ENCODE measurements around the gene APAF1. TPM values are rescaled to one million over a fixed set of nuclear protein-coding genes. Genes with fewer than 3 reads are reported as not detected.

The APAF1 gene
- total and polyA plus RNA-seq, 10 of the 15 experiments (the other 5 are each of a cell fraction or from before 2014, with no cell fraction given), result 4.2 to 19.1 (median 14.2) TPM

- POLR2A ChIA-PET, result interaction anchor here (0.6 kb wide), 1 partner anchor 16 kb away, joined by 3 read pairs; no protein-coding TSS in a partner anchor
- CTCF ChIA-PET, result interaction anchor here (0.8 to 3.1 kb wide), 3 partner anchors 28 to 43 kb away, joined by 3 to 9 read pairs (median 3); no protein-coding TSS in a partner anchor
- DNase-seq (ENCODE audit: low read depth, low spot score) (no peak), FAIRE-seq (no peak), ATAC-seq (no peak)
- no peaks in the 10 kb centered on the region for H3K79me2 ChIP-seq (ENCODE audit: control insufficient read depth, insufficient read depth, low read length)
- intact Hi-C loops (cut with micrococcal nuclease; ENCODE audit: unreplicated experiment), result no loop called here
- no peaks in the 10 kb centered on the region for H4K20me1 ChIP-seq (ENCODE audit: control insufficient read depth, insufficient read depth)
- H3K4me2 ChIP-seq (ENCODE audit: control insufficient read depth, insufficient read depth), result no peak overlapping the region
- WGBS (ENCODE audit: insufficient coverage, insufficient replicate concordance, low lambda C conversion rate, missing lambda C conversion rate), result 98% methylated on average over 2 of the region's 2 CpGs
- SMC1A ChIA-PET (ENCODE audit: uncharacterized antibody, unreplicated experiment), result interaction anchor here (0.6 to 3.4 kb wide), 6 partner anchors 26 to 108 kb away, joined by 3 to 14 read pairs (median 3); no protein-coding TSS in a partner anchor
- H3K27ac ChIP-seq (ENCODE audit: control insufficient read depth, insufficient read depth), result no peak overlapping the region
- peaks cover 7% of the 10 kb centered on the region; the same call in 1 of the 2 replicates for H3K4me1 ChIP-seq (ENCODE audit: control insufficient read depth, insufficient read depth, low read length)
- RAD21 ChIA-PET (ENCODE audit: unreplicated experiment), result interaction anchor here (2.6 kb wide), 1 partner anchor 17 kb away, joined by 6 read pairs; the partner anchor contains the start of gene SLC25A3
- no peaks in the 10 kb centered on the region for H3K9me3 ChIP-seq (replicated peaks; ENCODE audit: control insufficient read depth, insufficient read depth, low read length)
- no peaks in the 10 kb centered on the region for H3K36me3 ChIP-seq (ENCODE audit: control insufficient read depth in 2 of 2, insufficient read depth in 2 of 2, low read length in 1 of 2)
- no peaks in the 10 kb centered on the region for H3K27me3 ChIP-seq (replicated peaks in 1 of 2; ENCODE audit: control insufficient read depth in 2 of 2, insufficient read depth in 2 of 2, low read length in 1 of 2)
- no peak for TF ChIP-seq HSF1 (IDR thresholded peaks at IDR 0.05; ENCODE audit: low read depth, low read length)
- no peak for TF ChIP-seq PML (IDR thresholded peaks at IDR 0.05; ENCODE audit: low read length)
- TF ChIP-seq ZNF24 (IDR thresholded peaks at IDR 0.05), result no peak
- H3K9ac ChIP-seq (ENCODE audit: control insufficient read depth, insufficient read depth, low read length), result no peak overlapping the region
- in situ Hi-C loops (cut with MboI), result no loop called here
- no TSS peak for BruUV-seq (replicated peaks)
- H2AFZ ChIP-seq (ENCODE audit: control insufficient read depth, low read depth, low read length), result no peak overlapping the region
- no peak overlapping the region for H3K4me3 ChIP-seq
Measured at GRCh38 chr12:98610596-98610995, 34.5 kb upstream of the APAF1 start.
